Loucy (cell line): ENCODE data around the gene RBKS.

Source experiments
- H2AFZ ChIP-seq: fragments of 200-600 bp; sonication (generic); 2 replicates; pipeline ENCODE4 v1.6.0; 2016; ENCODE audit warnings: antibody characterized with exemption, mild to moderate bottlenecking, low read length, moderate library complexity
- H3F3A ChIP-seq: fragments of 200-600 bp; 2 replicates; pipeline ENCODE4 v1.6.0; 2016; ENCODE audit warnings: antibody characterized with exemption, low read depth, mild to moderate bottlenecking
- H3K27me3 ChIP-seq: fragments of 200-600 bp; sonication (generic); 2 replicates; pipeline ENCODE4 v1.6.1; 2014; ENCODE audit warnings: low read length, mild to moderate bottlenecking; ENCODE audit not compliant: insufficient read depth, poor library complexity, severe bottlenecking
- H3K36me3 ChIP-seq: fragments of 200-600 bp; sonication (generic); 2 replicates; pipeline ENCODE4 v1.6.1; 2016; ENCODE audit warnings: low read length; ENCODE audit not compliant: insufficient read depth
- H3K4me1 ChIP-seq: fragments of 200-600 bp; sonication (generic); 2 replicates; pipeline ENCODE4 v1.5.1; 2014; ENCODE audit warnings: low read length, mild to moderate bottlenecking; ENCODE audit not compliant: insufficient read depth, poor library complexity, severe bottlenecking
- H3K4me2 ChIP-seq: fragments of 200-600 bp; sonication (generic); 2 replicates; pipeline ENCODE4 v1.6.0; 2014; ENCODE audit warnings: antibody characterized with exemption, low read length, low read depth, mild to moderate bottlenecking; ENCODE audit not compliant: poor library complexity, severe bottlenecking
- H3K4me3 ChIP-seq: fragments of 200-600 bp; sonication (generic); 2 replicates; pipeline ENCODE4 v1.5.1; 2014; ENCODE audit warnings: low read length, mild to moderate bottlenecking, mixed read lengths; ENCODE audit not compliant: poor library complexity, severe bottlenecking
- H3K79me2 ChIP-seq: fragments of 200-600 bp; sonication (generic); 2 replicates; pipeline ENCODE4 v1.6.1; 2014; ENCODE audit warnings: low read length; ENCODE audit not compliant: insufficient read depth
- H3K9ac ChIP-seq: fragments of 200-600 bp; sonication (generic); 2 replicates; pipeline ENCODE4 v1.6.0; 2014; ENCODE audit warnings: mild to moderate bottlenecking, low read depth, low read length, moderate library complexity; ENCODE audit not compliant: poor library complexity, severe bottlenecking
- H3K9me2 ChIP-seq: fragments of 200-600 bp; sonication (generic); replicated peaks from 2 replicates; pipeline ENCODE4 v1.6.1; 2016; ENCODE audit warnings: low read depth, low read length, mixed read lengths
- H3K9me3 ChIP-seq: fragments of 200-600 bp; sonication (generic); 2 replicates; pipeline ENCODE4 v1.6.1; 2014; ENCODE audit warnings: mild to moderate bottlenecking, antibody characterized with exemption, low read length, low read depth; ENCODE audit not compliant: insufficient read depth
- H4K20me1 ChIP-seq: fragments of 200-600 bp; sonication (generic); 2 replicates; pipeline ENCODE4 v1.6.0; 2014; ENCODE audit warnings: antibody characterized with exemption, low read length, mild to moderate bottlenecking; ENCODE audit not compliant: insufficient read depth, poor library complexity, severe bottlenecking
- CTCF ChIP-seq: fragments of 200-600 bp; sonication (generic); conservative IDR thresholded peaks from 2 replicates; pipeline ENCODE4 v1.5.1; 2014; ENCODE audit warnings: mild to moderate bottlenecking, antibody characterized with exemption, low read length
- EZH2phosphoT487 ChIP-seq: fragments of 200-600 bp; IDR thresholded peaks from 2 replicates; pipeline ENCODE4 v1.6.1; 2018; ENCODE audit warnings: antibody characterized with exemption, mild to moderate bottlenecking, moderate library complexity, borderline replicate concordance

Gene RBKS

GRCh38 chr2:27797841-27798240, 92.3 kb downstream of the RBKS start:
- no peaks in the 10 kb centered on the region for H3K79me2 ChIP-seq

DNA sequence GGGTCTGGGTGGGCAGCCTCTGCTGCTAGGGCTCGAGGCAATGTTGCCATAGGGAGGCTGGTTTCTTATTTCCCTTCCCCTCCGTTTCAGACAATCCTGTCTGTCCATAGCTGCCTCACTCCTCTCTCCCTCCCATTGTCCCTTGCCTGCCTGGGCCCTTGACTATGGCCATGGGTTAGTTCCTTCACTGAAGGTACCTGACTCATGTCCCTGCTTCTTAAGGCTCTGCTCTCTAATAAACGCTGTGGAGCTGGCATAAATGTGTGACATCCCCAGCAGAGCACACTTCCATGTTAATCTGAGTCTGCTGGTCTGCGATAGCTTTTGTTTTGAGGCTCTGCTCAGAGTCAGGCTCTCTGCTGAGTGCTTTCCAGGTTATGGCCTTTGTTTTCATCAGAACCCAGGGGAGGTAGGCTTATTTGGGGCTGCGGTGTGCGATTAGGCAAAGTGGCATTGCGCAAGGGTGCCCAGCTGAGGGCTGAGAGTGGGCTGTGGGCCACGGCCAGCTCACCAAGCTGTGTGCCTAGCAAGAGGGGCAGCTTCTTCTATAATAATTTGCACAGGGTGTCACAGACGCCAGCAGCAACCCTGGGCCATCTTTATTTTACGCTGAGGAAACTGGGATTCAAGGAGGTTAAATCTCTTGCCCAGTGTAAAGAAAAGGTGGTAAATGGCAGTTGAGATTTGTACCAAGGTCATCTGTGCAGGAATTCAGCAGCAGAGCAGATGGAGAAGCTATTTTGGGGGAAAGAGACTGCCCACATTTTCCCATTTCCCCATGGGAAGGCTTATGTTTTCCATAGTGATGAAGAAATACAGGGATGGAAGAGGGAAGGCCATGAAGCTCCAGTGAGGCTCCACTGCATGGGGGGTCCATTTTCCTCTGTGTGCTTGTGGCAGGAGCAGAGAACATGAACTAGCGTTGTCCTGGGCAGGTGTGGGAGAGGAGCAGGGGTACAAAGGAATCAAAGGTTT, 93.1 kb downstream of the RBKS start:
- Histone ChIP-seq H3K9ac (no peak overlapping the region), H4K20me1 (no peaks in the 10 kb centered on the region), H2AFZ (no peak overlapping the region), H3K9me3 (no peaks in the 10 kb centered on the region), H3K4me1 (peaks cover 5% of the 10 kb centered on the region), H3K4me3 (no peak overlapping the region), H3K4me2 (no peak overlapping the region), H3K9me2 (no peaks in the 10 kb centered on the region), H3K36me3 (no peaks in the 10 kb centered on the region), H3K79me2 (no peaks in the 10 kb centered on the region), H3K27me3 (no peaks in the 10 kb centered on the region), H3F3A (no peaks in the 10 kb centered on the region)
- TF ChIP-seq EZH2phosphoT487 (no peak), CTCF (no peak)

More at GRCh38 chr2:27797841-27798240, 92.3 kb downstream of the RBKS start:
- H3K4me2 ChIP-seq, result no peak overlapping the region
- H3K4me3 ChIP-seq, result no peak overlapping the region
- H2AFZ ChIP-seq, result no peak overlapping the region
- H3K27me3 ChIP-seq, result no peaks in the 10 kb centered on the region
- no peaks in the 10 kb centered on the region for H3F3A ChIP-seq
- no peak overlapping the region for H3K9ac ChIP-seq
- H4K20me1 ChIP-seq, result no peaks in the 10 kb centered on the region
- peaks cover under 1% of the 10 kb centered on the region for H3K4me1 ChIP-seq
- no peaks in the 10 kb centered on the region for H3K9me3 ChIP-seq
- H3K9me2 ChIP-seq, result no peaks in the 10 kb centered on the region
- TF ChIP-seq EZH2phosphoT487, result no peak
- TF ChIP-seq CTCF, result no peak
- H3K36me3 ChIP-seq, result no peaks in the 10 kb centered on the region

GRCh38 chr2:27795868-27796277, 94.3 kb downstream of the RBKS start:
- Histone ChIP-seq H3K9ac (no peak overlapping the region), H3K9me3 (no peaks in the 10 kb centered on the region), H3K27me3 (no peaks in the 10 kb centered on the region), H3K4me1 (peaks cover 5% of the 10 kb centered on the region), H3K4me3 (no peak overlapping the region), H3F3A (no peaks in the 10 kb centered on the region), H3K79me2 (no peaks in the 10 kb centered on the region), H4K20me1 (no peaks in the 10 kb centered on the region), H3K4me2 (no peak overlapping the region), H2AFZ (no peak overlapping the region), H3K9me2 (no peaks in the 10 kb centered on the region), H3K36me3 (no peaks in the 10 kb centered on the region)
- TF ChIP-seq CTCF (no peak), EZH2phosphoT487 (no peak)
